Kidney glomerular epithelial cell (primary cell): ENCODE results near the gene VEPH1.

Source experiments
- DNase-seq: peaks from one replicate; lab custom pipeline; 2025; lab: John Stamatoyannopoulos, UW

The VEPH1 gene

DNA sequence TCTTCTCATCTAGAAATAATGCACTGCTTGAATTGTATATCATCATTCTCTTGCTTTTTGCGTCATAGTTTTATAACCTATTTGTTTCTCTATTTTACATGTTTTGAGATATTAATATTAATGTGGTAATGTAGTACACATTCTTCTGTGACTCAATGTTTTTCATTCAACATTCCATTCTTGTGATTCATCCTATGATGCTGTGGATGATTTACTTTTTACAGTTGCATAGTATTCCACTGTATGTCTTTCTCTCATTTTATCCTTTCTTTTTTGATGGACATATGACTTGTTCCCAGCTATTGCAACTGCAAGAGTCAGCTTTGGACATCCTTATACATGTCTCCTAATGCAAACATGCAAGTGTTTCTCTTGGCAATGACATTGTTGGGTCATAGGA is 20.6 kb upstream of the VEPH1 start:
- no peak for DNase-seq

- no peak for DNase-seq
These were observed 19.4 kb upstream of the VEPH1 start for GRCh38 chr3:157522648-157523047.

DNA sequence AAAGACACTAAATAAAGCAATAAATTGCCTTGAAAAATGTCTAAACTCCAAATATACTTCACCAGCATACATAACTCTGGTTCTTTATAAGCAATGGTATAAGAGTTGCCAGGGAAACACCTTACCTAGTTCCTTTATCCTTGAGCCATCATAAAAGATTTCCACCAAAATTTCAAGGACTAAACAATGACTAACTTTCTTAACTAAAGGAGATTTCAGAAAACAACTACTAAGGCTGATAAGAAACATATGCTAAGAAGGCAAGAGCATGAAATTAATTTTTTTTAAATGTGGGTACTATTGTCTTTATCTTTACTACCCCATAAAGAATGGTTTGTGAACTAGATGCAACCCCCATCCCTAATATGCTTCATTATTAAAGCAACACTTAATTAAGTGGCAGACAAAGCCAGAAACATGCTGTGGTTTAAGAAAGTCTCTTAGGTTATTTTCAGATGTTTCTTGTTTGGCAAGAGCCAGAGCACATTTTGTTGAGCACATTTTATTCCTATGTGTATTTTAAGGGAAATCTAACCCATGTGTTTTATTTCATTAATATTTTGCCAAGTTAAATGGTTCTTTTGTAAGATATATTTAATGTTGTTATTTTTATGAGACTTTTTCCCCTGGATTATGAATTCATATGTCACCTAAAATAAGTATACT is 17.4 kb upstream of the VEPH1 start:
- DNase-seq: no peak

DNA sequence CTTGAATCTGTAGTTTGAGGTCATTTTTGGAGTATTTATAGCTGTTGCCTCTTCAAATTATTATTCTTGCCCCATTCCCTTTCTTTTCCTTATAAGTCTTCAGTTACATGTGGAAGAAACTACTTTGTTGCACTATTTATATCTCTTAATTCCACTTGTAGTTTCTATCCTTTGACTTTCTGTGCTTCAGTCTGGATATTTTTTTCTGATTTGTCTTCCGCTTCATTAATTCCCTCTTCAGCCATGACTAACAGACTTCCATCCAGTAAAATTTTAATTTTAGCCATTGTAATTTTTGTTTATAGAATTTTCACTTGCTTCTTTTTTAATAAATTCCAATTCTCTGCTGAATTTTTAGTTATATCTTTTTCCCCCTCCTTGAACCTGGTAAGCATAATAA is 15.7 kb upstream of the VEPH1 start:
- DNase-seq: no peak

- no peak for DNase-seq
These were observed 13.7 kb upstream of the VEPH1 start for GRCh38 chr3:157516928-157517327.

DNA sequence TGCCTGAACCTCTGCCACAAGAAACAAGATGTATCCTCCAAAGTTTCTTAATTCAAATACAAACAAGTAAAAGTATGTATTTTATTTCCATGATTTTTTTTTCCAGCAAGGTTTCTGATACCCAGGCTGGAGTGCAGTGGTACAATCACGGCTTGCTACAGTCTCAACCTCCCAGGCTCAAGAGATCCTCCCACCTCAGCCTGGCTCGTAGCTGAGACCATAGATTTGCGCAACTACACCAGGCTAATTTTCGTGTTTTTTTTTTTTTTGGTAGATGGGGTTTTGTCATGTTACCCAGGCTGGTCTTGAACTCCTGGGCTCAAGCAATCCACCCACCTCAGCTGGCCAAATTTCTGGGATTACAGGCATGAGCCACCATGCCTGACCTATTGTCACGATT is 12.2 kb upstream of the VEPH1 start:
- no peak for DNase-seq

DNA sequence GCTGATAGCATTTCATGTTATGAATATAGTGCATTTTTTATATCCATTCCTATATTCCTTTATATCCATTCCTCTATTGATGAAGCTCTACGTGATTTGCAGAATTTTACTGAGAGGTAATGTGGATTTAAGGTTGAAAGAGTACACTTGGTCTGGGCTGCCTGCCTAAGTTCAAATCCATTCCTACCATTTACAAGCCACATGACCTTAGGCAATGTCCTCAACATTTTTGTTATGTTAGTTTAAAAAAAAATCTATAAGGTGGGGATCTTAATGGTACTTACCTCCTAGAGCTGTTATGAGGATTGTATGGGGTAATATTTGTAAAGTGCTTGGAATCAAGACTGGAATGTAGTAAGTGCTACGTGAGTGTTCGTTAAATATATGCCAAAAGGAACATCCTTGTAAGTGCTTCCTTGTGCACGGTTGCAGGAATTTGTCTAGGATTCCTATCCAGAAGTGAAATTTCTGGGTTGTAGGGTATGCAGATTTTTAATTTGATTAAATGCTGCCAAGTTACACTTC is 11.2 kb upstream of the VEPH1 start:
- no peak for DNase-seq

- DNase-seq: no peak
These were observed 10.4 kb upstream of the VEPH1 start for GRCh38 chr3:157513585-157513984.

DNA sequence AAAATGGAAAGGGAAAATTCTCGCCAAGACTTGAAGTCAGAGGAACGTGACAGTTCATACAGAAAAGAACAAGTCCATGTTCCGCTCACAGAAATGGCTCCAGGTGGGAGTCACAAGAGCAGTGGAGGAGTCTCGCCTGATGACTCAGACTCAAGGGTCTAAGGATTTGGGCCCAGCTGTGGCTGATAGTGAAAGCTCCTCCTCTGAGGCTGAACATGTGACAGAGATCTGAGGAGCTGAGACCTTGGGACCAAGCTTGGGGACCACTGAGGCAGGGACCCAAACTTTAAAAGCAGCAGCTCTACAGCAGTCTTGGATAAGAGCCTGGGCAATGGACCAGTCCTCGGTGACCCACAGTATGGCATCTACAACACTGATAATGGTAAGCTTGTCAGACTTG is 9.3 kb upstream of the VEPH1 start:
- DNase-seq: no peak

DNA sequence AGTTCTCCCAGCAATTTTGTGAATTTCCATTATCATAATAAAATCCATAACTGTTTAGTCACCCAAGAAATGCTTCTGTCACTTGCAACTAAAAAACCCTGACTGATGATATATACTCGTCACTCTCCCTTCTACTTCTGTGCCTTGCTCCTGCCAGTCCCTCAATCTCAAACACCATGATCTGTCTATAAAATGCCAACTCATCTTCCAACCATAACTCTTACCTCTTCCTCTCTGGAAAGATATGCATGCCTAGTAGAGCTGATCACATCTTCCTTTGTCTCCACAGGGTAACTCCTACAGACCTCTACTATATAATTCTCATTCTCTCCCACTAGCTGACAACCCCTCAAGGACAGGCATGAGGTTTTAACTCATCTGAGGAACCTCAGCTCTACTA is 5.2 kb upstream of the VEPH1 start:
- peak; percentile 60 for DNase-seq

DNA sequence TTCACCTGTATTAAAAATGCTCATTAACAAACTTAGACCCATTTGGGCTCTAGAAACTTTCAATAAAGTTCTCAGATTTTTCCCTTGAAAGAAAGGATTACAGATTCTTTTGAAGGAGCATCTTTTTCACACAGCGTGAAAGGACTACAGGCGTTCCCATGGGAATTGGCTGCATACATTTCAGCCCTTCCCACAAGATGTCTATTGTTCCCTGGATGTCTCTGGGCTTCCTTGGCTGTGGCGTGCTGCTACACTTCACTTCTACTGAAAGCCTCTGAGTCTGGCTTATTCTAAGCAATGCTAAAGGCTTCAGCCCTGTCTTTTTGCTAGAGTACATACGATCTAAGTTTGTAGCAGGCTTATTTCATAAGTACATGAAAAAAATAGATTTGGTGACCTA is 1.4 kb downstream of the VEPH1 start:
- DNase-seq: no peak

DNA sequence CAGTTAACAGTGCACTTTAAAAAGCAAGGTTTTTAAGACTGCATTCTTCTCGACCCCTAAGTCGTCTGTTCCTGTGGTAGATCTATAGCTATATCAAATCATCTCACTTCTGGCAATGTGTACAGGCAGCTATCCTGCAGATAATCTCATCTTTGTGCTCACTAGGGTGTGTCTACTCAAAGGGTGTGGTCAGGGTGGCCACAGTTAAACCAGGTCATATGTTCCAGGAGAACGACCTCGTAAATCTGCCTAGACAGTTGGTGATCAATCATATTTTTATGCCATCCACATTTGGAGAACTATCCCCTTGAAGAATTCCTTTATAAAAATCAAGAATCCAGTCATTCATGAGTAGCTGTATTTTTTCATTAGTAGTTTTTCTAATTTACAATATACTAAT is 3.0 kb downstream of the VEPH1 start:
- DNase-seq: no peak

- DNase-seq: peak; percentile 72
These were observed 3.8 kb downstream of the VEPH1 start for GRCh38 chr3:157499342-157499963.

GRCh38 chr3:157498371-157498770 is 4.8 kb downstream of the VEPH1 start:
- DNase-seq: no peak

DNA sequence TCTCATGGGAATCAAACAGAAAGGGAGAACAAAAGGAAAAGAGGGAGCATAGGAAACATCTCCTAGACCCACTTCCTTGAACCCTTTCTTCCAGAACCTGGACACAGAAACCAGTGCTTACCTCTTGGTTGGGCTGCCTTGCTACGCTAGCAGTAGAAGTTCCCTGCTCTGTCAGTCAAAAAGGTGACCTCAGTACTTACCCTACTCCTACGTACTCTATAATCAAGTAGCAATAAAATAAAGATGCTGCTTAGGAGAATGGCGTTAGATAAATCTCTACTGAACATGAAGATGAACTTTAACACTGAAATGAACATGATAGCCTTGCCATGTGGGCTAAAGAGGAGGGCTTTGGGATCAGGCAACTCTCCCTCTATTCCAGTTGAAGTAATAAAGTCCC is 7.4 kb downstream of the VEPH1 start:
- DNase-seq: no peak

- no peak for DNase-seq
These were observed 8.5 kb downstream of the VEPH1 start for GRCh38 chr3:157494581-157495281.

DNA sequence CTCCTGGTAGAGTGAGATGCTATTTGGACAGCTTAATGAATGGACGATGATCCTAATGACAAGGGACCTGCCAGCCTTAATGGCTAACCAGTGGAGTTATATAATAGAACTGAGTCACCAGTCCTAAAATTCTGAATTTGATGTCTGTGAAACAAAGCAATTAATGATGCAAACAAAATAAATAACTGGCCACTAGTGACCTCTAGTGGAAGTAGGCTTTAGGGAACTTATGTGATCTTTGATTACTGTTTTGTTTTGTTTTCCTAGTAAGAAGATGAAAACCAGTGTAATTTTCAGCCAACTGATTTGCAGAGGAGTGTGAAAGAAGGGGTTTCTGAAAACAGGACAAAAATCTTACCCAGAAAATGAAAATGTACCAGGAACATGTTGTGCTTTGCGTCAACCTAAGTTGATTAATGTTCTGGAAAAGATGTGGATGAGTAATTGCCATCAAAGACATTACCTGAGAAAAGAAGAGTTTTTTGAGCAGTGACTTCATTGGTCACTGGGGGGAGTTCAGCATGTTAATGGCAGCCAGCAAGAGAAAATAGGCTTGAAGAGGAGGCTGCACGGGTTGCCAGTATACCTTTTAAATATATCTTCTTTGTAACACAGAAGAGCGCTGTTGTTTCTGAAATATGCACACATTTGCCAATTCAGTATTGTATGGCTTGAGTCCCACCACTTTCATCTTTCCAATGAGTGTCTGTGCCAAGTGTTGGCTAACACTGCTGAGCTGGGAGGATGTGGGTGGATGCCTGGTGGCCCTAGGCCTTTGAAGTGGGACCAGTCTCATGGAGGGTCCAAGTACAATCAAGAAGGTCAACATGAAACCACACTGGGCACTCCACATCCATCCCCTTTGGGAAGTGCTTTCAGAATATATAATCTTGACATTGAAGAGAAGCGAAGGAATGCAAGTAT is 9.3 kb downstream of the VEPH1 start:
- peak; percentile 60 for DNase-seq

DNA sequence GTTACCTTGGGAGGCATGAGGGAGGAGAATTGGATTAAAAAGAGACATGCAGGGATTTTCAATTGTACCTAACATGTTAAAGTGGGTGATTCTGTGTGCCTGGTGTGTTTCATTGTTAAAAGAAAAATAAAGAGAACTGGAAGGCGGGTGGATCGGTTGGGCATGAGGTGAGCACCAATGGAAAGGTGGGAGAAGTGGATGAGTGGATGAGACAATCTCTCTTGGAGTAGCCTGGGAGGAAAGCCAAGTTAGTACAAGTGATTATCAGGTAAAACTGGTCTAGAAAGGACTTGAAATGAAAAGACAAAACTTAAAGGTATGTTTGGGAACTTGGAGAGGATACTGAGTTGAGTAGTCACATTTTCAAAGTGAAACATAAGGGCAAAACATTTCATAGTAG is 12.1 kb downstream of the VEPH1 start:
- no peak for DNase-seq

GRCh38 chr3:157488144-157488543 is 15.1 kb downstream of the VEPH1 start:
- DNase-seq: no peak

GRCh38 chr3:157487339-157487738 is 15.9 kb downstream of the VEPH1 start:
- no peak for DNase-seq

- DNase-seq: no peak
These were observed 23.6 kb downstream of the VEPH1 start for GRCh38 chr3:157479464-157480243.
